Muscle layer of colon (tissue), 2 donors: ENCODE results near the gene RNF212.

Experiments used
- H3K27ac ChIP-seq: one replicate; pipeline ENCODE4 v1.7.0; 2013; ENCODE audit warnings: low read depth, mild to moderate bottlenecking, low read length, moderate library complexity
- H3K27me3 ChIP-seq, 2 donors: one replicate each; pipeline ENCODE4 v1.7.0; 2013; ENCODE audit warnings: low read length in 2 of 2, mild to moderate bottlenecking in 2 of 2; ENCODE audit not compliant: insufficient read depth in 2 of 2, control insufficient read depth in 1 of 2
- H3K36me3 ChIP-seq: one replicate; pipeline ENCODE4 v1.7.0; 2013; ENCODE audit warnings: mild to moderate bottlenecking, low read length; ENCODE audit not compliant: insufficient read depth
- H3K4me1 ChIP-seq: one replicate; pipeline ENCODE4 v1.7.0; 2013; ENCODE audit warnings: mild to moderate bottlenecking, low read length; ENCODE audit not compliant: insufficient read depth
- H3K4me3 ChIP-seq, 2 donors: one replicate each; pipeline ENCODE4 v1.7.0; 2013; ENCODE audit warnings: low read length in 2 of 2, low read depth in 1 of 2, mild to moderate bottlenecking in 1 of 2, moderate library complexity in 1 of 2
- H3K9ac ChIP-seq: one replicate; pipeline ENCODE4 v1.7.0; 2013; ENCODE audit warnings: low read length
- H3K9me3 ChIP-seq: one replicate; pipeline ENCODE4 v1.7.0; 2013; ENCODE audit warnings: mild to moderate bottlenecking, low read length
- donor health status: abdominal sarcoma.
- donor health status: Adenocarcinoma of cecum.

Gene RNF212

DNA sequence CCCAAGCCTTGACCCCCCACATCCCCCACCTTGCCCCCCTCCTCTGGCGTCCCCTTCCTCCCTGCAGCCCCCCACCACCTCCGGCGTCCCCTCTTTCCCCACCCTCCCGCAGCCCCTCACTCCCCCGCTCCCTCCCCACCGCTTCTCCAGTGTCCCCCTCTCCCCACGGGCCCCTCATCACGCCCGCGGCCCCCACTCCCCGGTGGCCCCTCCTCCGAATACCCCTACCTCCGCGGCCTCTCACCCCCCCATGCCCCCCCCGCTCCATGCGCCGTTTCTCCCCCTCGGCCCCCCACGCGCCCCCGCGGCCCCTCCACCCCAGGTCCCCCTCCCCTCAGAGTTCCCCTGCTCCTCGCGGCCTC, 562 bp downstream of the RNF212 start:
- Histone ChIP-seq H3K27me3 (peaks cover 5 to 11% of the 10 kb centered on the region in 2 donors), H3K36me3 (no peaks in the 10 kb centered on the region), H3K9ac (no peak overlapping the region), H3K9me3 (no peaks in the 10 kb centered on the region), H3K4me3 (no peak overlapping the region), H3K4me1 (no peaks in the 10 kb centered on the region), H3K27ac (no peak overlapping the region)

DNA sequence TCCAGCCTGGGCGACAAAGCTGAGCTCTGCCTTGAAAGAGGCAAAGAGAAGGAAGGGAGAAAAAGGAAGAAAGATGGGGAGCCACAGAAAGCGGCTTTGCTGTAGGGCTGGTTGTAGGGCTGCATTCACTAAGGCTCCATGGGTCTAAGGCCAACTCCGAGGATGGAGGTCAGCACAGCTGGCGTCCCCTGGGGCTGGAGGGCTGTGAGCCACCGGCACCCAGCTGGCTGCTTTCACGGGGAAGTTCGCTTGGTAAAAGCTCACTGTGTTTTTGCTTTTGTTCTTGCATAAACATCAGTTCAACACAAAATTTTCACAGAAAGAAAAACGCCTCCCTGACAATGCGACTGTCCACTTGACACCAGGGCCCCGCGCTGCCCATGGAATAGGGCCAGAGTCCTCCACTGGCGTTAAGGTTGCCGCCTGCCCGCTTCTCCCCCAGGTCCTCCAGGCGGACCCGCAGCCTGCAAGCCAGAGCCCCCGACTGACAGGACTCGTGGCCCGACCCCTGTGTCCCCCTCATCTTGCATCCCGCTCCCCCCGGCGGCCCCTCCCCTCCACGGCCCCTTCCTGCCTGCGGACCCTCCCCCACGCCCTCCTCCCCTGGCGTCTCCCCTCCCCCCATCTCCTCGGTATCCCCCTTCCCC, 1.1 kb downstream of the RNF212 start:
- H3K9ac ChIP-seq, result no peak overlapping the region
- H3K36me3 ChIP-seq, result no peaks in the 10 kb centered on the region
- H3K9me3 ChIP-seq, result no peaks in the 10 kb centered on the region
- H3K27me3 ChIP-seq, result peaks cover 5 to 11% of the 10 kb centered on the region in 2 donors
- H3K27ac ChIP-seq, result no peak overlapping the region
- no peak overlapping the region for H3K4me3 ChIP-seq
- no peaks in the 10 kb centered on the region for H3K4me1 ChIP-seq

DNA sequence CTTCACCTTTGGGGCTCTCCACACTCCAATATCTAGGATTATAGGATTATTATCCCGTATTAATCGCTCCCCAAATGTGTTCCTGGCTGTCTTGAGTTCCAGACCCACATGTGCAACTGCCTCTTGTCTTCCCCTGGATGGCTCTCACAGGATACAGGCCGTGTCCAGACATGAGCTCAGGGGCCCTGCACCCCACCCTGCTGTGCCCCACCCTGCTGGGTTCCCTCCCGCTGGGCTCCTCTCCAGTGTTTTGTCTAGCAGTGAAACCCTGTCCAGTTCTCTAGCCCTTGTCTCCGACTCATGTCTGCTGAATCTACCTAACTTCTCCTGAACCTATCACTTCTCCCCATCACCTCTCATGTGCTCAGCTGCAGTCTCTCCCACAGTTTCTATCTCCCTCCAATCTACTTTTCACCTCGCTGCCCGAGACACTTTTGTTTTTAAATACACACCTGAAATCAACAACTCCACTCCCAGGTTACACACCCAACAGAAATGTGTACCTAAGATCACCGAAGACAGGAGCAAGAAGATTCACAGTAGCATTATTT, 2.0 kb downstream of the RNF212 start:
- Histone ChIP-seq H3K27me3 (peaks cover 5 to 11% of the 10 kb centered on the region in 2 donors), H3K4me1 (no peaks in the 10 kb centered on the region), H3K9ac (no peak overlapping the region), H3K36me3 (no peaks in the 10 kb centered on the region), H3K9me3 (no peaks in the 10 kb centered on the region), H3K27ac (no peak overlapping the region), H3K4me3 (no peak overlapping the region)

DNA sequence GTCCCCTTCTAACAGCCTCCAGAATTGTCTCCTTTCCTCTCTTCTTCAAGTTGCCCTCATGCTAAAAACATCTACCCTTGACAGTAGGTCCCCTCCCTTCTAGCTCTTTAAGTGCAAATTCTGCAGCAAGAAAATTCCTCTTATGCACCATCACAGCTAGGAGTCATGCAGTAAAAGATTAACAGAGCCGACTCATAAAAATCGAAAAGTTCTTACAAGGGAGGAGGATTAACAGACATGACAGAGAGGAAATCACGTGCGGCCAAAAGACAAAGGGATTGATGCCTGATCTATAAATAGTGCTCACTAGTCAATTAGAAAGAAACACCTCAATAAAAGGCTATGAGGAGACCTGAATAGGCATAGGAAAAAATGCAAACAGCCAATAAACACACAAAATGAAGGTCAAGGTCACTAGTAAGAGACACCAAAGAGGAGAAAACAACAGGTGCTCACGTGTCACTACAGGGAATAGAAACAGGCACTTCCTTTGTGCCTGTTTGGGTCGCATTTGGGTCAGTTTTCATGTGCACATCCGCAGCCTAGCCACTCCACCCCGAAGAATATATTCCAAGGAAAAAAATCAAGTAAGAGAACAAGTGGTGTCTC, 3.4 kb downstream of the RNF212 start:
- no peak overlapping the region for H3K9ac ChIP-seq
- no peaks in the 10 kb centered on the region for H3K9me3 ChIP-seq
- no peaks in the 10 kb centered on the region for H3K36me3 ChIP-seq
- no peak overlapping the region for H3K4me3 ChIP-seq
- no peak overlapping the region for H3K27ac ChIP-seq
- peaks cover 5 to 11% of the 10 kb centered on the region in 2 donors for H3K27me3 ChIP-seq
- H3K4me1 ChIP-seq, result no peaks in the 10 kb centered on the region

DNA sequence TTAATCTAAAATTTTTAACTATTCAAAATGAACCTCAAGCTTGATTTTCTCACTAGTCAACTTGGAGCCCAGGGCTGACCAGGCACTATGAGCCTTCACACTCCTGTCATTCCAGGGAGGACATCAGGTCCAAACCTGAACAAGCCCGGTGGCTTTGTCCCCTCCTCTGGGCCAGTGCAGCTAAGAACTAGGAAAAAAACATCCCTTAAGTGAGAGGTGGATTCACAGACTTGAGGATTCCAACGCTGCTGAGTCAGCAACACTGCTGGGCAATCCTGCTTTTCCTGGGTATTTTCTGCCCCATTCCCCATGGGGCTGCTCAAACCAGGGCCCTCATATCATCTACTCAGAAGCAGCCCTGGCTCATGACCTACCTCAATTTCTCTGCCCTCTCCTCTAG, 4.0 kb downstream of the RNF212 start:
- H3K4me1 ChIP-seq, result no peaks in the 10 kb centered on the region
- no peak overlapping the region for H3K27ac ChIP-seq
- no peak overlapping the region for H3K4me3 ChIP-seq
- no peak overlapping the region for H3K9ac ChIP-seq
- H3K9me3 ChIP-seq, result no peaks in the 10 kb centered on the region
- H3K36me3 ChIP-seq, result no peaks in the 10 kb centered on the region
- peaks cover 5 to 11% of the 10 kb centered on the region in 2 donors for H3K27me3 ChIP-seq

DNA sequence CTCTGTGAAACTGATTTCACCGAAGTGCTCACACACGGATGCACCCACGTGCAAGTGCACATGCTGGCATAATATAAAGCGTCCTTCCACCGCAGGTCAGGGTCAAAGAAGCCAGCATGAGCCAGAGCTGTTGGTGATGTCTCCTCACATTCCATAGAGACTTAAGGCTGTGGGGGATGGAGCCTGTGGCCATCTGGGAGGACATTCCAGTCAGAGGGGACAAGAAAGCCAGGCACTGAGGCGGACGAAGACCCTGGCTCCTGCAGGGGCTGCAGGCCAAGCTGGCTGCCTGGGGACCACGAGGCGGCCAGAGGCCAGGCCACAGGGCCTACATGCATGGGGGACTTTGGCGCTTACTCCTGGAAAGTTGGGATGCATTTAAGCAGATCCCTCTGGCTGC, 7.7 kb downstream of the RNF212 start:
- H3K36me3 ChIP-seq, result no peaks in the 10 kb centered on the region
- H3K4me3 ChIP-seq, result no peak overlapping the region
- H3K9ac ChIP-seq, result no peak overlapping the region
- H3K27ac ChIP-seq, result no peak overlapping the region
- H3K9me3 ChIP-seq, result no peaks in the 10 kb centered on the region
- H3K27me3 ChIP-seq, result no peaks in the 10 kb centered on the region
- no peaks in the 10 kb centered on the region for H3K4me1 ChIP-seq

DNA sequence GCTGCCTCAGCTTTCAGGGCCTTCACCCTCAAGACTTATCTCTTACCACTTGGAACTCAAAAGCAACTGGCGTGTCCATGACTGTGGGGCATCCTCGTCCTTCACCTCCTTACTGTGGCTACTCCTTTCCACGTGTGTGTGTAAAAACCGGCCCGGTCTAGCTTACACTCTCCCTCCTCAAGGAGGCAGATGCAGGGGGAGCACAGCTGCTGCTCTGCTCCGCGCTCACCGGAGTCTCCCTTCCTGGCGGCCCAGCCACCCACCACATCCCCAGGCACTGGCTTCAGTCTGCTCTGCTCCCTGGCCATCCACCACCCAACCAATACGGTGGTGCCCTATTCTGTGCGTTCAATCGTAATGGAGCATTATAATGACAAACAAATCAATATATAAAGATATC, 8.3 kb downstream of the RNF212 start:
- no peaks in the 10 kb centered on the region for H3K27me3 ChIP-seq
- H3K9me3 ChIP-seq, result no peaks in the 10 kb centered on the region
- H3K36me3 ChIP-seq, result no peaks in the 10 kb centered on the region
- H3K9ac ChIP-seq, result no peak overlapping the region
- no peak overlapping the region for H3K4me3 ChIP-seq
- H3K4me1 ChIP-seq, result no peaks in the 10 kb centered on the region
- H3K27ac ChIP-seq, result no peak overlapping the region

DNA sequence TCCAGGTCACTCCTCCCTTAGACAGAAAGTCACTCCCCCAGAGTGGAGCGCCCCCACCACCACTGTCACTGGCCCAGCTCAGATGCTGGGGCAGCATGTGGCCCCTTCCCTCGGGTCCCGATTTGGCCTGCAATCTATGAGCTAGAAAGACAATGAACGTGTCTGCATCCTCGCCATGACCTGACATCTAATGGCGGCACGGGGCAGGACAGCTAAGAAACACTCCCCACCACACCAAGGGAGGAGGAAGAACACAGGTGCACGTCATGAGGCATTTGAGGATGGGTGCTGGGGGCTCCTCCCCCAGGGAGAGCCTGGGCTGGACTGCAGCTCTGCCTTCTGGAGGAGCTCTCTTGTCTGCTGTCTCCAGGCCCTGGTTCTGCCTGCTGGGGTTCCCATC, 8.7 kb downstream of the RNF212 start:
- no peak overlapping the region for H3K4me3 ChIP-seq
- no peak overlapping the region for H3K9ac ChIP-seq
- H3K9me3 ChIP-seq, result no peaks in the 10 kb centered on the region
- no peaks in the 10 kb centered on the region for H3K36me3 ChIP-seq
- no peaks in the 10 kb centered on the region for H3K4me1 ChIP-seq
- no peaks in the 10 kb centered on the region for H3K27me3 ChIP-seq
- H3K27ac ChIP-seq, result no peak overlapping the region

DNA sequence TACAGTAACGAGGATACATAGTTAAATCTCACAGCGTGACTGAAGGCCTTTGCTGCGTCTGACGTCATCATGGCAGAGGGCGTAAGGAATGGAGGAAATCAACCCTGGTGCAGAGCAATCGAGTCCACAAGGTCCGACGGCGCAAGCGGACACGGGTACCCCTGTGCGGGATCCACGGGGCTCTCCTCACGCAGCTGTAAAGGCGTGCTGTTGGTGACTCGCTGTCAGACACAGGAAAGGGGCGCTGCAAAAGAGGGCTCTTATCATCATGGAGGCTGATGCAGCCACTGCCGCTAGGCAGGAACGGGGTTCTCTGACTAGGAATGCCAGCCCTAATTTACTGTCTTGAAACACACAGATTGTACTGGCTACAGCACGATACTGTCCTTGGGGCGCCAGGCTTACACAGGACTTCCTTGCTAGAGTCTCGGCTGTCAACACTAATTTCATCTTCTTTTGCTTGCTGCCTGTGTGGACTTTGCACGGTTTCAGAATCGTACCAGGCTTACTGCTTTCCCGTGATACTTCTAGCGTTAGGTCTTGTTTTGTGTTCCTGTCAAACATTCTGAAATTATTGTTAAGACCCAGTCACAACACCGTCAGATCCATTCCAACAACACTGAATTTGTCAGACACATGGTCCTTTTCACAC, 13.6 kb downstream of the RNF212 start:
- H3K36me3 ChIP-seq, result no peaks in the 10 kb centered on the region
- H3K27me3 ChIP-seq, result no peaks in the 10 kb centered on the region
- no peaks in the 10 kb centered on the region for H3K4me1 ChIP-seq
- H3K4me3 ChIP-seq, result no peak overlapping the region
- H3K27ac ChIP-seq, result no peak overlapping the region
- H3K9ac ChIP-seq, result no peak overlapping the region
- H3K9me3 ChIP-seq, result no peaks in the 10 kb centered on the region

DNA sequence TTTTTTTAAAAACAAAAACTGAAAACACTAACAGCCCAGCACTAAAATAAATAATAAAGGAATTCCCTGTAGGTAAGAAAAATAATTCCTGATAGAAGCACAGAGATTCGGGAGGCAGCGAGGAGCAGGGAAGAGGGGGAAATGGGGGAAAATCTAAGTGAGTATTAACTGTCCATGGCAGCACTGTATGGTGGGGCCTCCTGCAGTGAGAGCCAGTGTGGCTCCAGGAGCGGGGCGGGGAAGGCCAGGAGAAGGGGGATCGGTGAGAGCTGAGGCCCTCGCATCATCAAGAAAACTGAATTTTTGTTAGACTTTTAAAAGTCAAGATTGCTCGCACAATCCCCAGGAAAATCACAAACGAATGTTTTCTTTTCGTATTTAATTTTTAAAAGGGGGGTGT, 14.1 kb downstream of the RNF212 start:
- no peak overlapping the region for H3K9ac ChIP-seq
- no peak overlapping the region for H3K27ac ChIP-seq
- H3K9me3 ChIP-seq, result no peaks in the 10 kb centered on the region
- H3K4me3 ChIP-seq, result no peak overlapping the region
- H3K4me1 ChIP-seq, result no peaks in the 10 kb centered on the region
- no peaks in the 10 kb centered on the region for H3K27me3 ChIP-seq
- H3K36me3 ChIP-seq, result no peaks in the 10 kb centered on the region

DNA sequence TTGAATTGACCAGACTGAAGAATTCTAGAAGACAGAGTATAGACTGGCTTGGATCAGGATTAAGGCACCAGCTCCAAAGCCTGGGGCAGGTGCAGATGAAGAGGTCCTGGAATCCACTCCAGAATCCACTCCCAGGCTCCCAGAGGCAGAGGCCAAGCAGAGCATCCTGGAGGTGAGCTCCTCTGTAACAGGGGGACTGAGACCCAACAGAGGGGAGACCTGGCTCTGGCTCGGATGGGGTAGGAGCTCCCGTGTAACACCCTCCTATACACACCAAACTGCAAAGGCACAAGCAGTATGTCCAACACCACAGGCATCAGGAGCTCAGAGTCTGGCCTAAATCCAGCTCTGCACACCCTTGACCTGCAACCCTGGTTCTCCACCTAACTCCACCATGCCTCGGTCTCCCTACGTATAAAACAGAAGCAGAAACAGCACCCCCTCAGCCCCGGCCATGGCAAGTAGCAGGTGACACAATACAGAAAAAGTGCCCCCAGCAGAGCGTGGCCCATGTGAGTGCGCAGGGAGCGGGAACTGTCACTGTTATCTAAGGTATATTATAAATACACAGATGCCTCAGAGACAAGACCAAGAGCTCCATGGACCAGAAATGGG, 14.9 kb downstream of the RNF212 start:
- Histone ChIP-seq H3K9me3 (no peaks in the 10 kb centered on the region), H3K4me1 (no peaks in the 10 kb centered on the region), H3K27me3 (no peaks in the 10 kb centered on the region), H3K36me3 (no peaks in the 10 kb centered on the region), H3K4me3 (no peak overlapping the region), H3K9ac (no peak overlapping the region), H3K27ac (no peak overlapping the region)
